KMS-11 (cell line): Measurements from ENCODE around the gene KIAA2012.

Experiments used
- H2AFZ ChIP-seq: fragments of 200-600 bp; sonication (generic); 2 replicates; pipeline ENCODE4 v1.6.1; 2016; ENCODE audit warnings: antibody characterized with exemption, mixed run types, low read depth
- H3K27ac ChIP-seq: fragments of 200-600 bp; sonication (generic); 2 replicates; pipeline ENCODE4 v1.6.1; 2016; ENCODE audit warnings: mild to moderate bottlenecking, mixed run types
- H3K27me3 ChIP-seq: fragments of 200-600 bp; sonication (generic); 2 replicates; pipeline ENCODE4 v1.6.1; 2017; ENCODE audit warnings: mild to moderate bottlenecking, low read depth, mixed run types, moderate library complexity; ENCODE audit not compliant: insufficient read depth
- H3K36me3 ChIP-seq: fragments of 200-600 bp; sonication (generic); 2 replicates; pipeline ENCODE4 v1.6.1; 2017; ENCODE audit warnings: mild to moderate bottlenecking, mixed run types; ENCODE audit not compliant: insufficient read depth
- H3K4me1 ChIP-seq: fragments of 200-600 bp; sonication (generic); 2 replicates; pipeline ENCODE4 v1.6.1; 2016; ENCODE audit warnings: mild to moderate bottlenecking, low read depth, mixed run types; ENCODE audit not compliant: poor library complexity, severe bottlenecking
- H3K4me2 ChIP-seq: fragments of 200-600 bp; sonication (generic); 2 replicates; pipeline ENCODE4 v1.7.0; 2016; ENCODE audit warnings: mild to moderate bottlenecking, mixed run types
- H3K4me3 ChIP-seq: fragments of 200-600 bp; sonication (generic); IDR thresholded peaks from 2 replicates; pipeline ENCODE4 v1.6.1; 2017; ENCODE audit warnings: low read depth, low read length, mixed read lengths; ENCODE audit not compliant: insufficient read depth
- H3K79me2 ChIP-seq: fragments of 200-600 bp; sonication (generic); 2 replicates; pipeline ENCODE4 v1.6.1; 2016; ENCODE audit warnings: low read depth, mixed run types; ENCODE audit not compliant: insufficient read depth
- H3K9ac ChIP-seq: fragments of 200-600 bp; sonication (generic); 2 replicates; pipeline ENCODE4 v1.6.1; 2016; ENCODE audit warnings: mild to moderate bottlenecking, mixed run types
- H4K20me1 ChIP-seq: fragments of 200-600 bp; sonication (generic); 2 replicates; pipeline ENCODE4 v1.6.1; 2016; ENCODE audit warnings: mild to moderate bottlenecking, mixed run types; ENCODE audit not compliant: insufficient read depth
- CTCF ChIP-seq: fragments of 200-600 bp; sonication (generic); conservative IDR thresholded peaks from 2 replicates; pipeline ENCODE4 v1.6.1; 2017; ENCODE audit warnings: low read depth, mild to moderate bottlenecking, antibody characterized with exemption, low read length, moderate library complexity, mixed read lengths

The KIAA2012 gene

DNA sequence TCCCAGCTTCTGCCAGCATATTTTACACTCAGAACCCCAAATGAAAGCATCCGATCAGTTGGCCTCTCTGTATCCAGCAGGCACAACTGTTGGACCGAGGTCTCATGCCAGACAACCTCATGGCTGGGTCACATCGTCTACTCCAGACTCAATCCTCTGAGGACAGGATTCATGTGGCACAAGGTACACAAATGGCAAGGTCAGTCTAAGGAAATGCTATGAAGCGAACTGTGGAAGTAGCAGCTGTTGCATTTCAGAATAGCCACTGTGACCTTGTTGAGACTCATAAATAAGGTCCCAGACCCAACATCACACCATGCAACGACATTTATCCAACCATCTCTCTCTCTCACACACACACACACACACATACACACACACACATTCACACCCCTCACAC is 46.5 kb upstream of the KIAA2012 start:
- no peak for TF ChIP-seq CTCF
- no peaks in the 10 kb centered on the region for H3K36me3 ChIP-seq

DNA sequence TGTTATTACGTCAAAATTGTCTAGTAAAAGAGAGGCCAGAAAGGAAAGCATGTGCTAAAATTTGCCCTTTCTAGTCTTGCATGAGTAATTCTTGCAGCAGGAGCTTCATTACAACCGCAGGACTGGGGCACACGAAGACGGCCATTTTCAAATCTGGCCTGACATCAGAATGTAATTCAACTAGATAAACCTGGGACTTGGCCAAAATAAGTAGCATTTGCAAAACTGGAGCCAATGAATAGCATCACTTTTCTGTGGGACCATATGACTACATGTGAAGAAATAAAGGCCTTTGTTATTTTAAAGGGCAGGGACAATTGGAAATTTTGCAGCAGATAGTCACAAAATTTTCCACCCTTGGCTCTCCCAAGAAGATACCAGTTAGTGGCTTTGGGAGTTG is 42.4 kb upstream of the KIAA2012 start:
- H3K27ac ChIP-seq: no peak overlapping the region
- H3K4me1 ChIP-seq: peaks cover 6% of the 10 kb centered on the region

More for the DNA sequence above, 46.5 kb upstream of the KIAA2012 start:
- no peak overlapping the region for H3K4me3 ChIP-seq
- H3K79me2 ChIP-seq: no peaks in the 10 kb centered on the region
- H4K20me1 ChIP-seq: no peaks in the 10 kb centered on the region
- no peak overlapping the region for H3K9ac ChIP-seq
- no peaks in the 10 kb centered on the region for H3K4me1 ChIP-seq
- no peak overlapping the region for H3K4me2 ChIP-seq
- H3K27ac ChIP-seq: no peak overlapping the region
- H2AFZ ChIP-seq: no peak overlapping the region
- H3K27me3 ChIP-seq: no peaks in the 10 kb centered on the region

GRCh38 chr2:202031246-202031951 is 41.7 kb upstream of the KIAA2012 start:
- H3K27ac ChIP-seq: no peak overlapping the region
- peak overlapping the region; percentile 96 for H3K4me2 ChIP-seq
- H3K79me2 ChIP-seq: no peaks in the 10 kb centered on the region
- peaks cover 6% of the 10 kb centered on the region for H3K4me1 ChIP-seq
- no peak overlapping the region for H3K9ac ChIP-seq
- no peaks in the 10 kb centered on the region for H3K36me3 ChIP-seq
- H3K4me3 ChIP-seq: no peak overlapping the region
- H3K27me3 ChIP-seq: no peaks in the 10 kb centered on the region
- H4K20me1 ChIP-seq: no peaks in the 10 kb centered on the region
- H2AFZ ChIP-seq: no peak overlapping the region
- TF ChIP-seq CTCF: no peak

More for the DNA sequence above, 42.4 kb upstream of the KIAA2012 start:
- no peaks in the 10 kb centered on the region for H3K27me3 ChIP-seq
- no peaks in the 10 kb centered on the region for H4K20me1 ChIP-seq
- no peak overlapping the region for H3K9ac ChIP-seq
- H3K36me3 ChIP-seq: no peaks in the 10 kb centered on the region
- no peak overlapping the region for H3K4me3 ChIP-seq
- H2AFZ ChIP-seq: no peak overlapping the region
- no peak for TF ChIP-seq CTCF
- no peaks in the 10 kb centered on the region for H3K79me2 ChIP-seq
- no peak overlapping the region for H3K4me2 ChIP-seq

DNA sequence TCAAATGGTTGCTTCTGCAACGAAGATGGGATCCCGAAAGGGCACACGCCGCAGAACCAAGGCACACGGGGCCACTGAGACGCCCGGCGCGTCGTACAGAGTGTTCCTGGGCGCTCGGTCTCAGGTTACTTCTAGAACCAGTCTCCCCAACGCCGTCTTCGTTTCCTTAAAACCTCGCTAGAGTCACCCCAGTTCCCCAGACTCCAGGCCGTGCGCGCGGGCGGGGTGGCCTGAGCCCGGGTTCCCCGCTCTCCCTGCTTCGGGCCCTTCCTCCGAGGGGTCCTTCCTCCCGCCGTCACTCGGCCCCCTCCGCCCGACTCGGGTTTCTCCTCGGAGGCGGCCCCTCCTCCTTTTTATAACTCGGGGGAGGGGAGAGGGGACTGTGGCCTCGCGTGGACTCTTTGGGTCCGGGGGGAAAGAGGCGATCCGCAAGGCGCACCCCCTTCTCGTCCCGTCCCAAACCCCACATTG is 40.2 kb upstream of the KIAA2012 start:
- Histone ChIP-seq H3K36me3 (no peaks in the 10 kb centered on the region), H3K4me3 (no peak overlapping the region), H4K20me1 (no peaks in the 10 kb centered on the region), H3K9ac (peak overlapping the region; percentile 52; the same call in 1 of the 2 replicates), H3K27ac (peak overlapping the region; percentile 59), H3K27me3 (no peaks in the 10 kb centered on the region), H2AFZ (peak overlapping the region; percentile 99), H3K4me1 (peaks cover 6% of the 10 kb centered on the region), H3K4me2 (peak overlapping the region; percentile 96), H3K79me2 (no peaks in the 10 kb centered on the region)
- no peak for TF ChIP-seq CTCF
